ENCODE data around the gene DPYD. TPM values are rescaled to one million over a fixed set of nuclear protein-coding genes. Genes with fewer than 3 reads are reported as not detected.

DPYD gene
- total and polyA plus RNA-seq, 10 of the 15 experiments (the other 5 are each of a cell fraction or from before 2014, with no cell fraction given): 5.7 to 23.8 (median 10.2) TPM

DNA sequence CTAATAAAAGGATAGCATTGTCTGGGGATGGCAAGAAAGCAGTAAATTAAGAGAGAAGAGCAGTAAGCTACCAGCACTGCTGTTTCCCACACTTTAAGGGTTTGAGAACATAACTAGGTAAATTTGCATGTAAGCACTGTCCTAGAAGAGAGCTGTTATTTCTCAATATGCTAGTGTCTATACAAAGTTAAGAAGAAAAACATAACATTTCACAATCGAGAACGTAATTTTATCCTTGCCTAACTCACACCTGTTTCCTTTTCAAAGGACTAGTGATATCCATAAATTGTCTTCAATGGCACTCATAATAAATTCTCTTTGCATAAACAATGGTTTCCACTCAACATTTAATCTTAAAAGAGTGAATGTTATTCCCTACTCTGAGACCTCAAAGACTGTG is 623.2 kb downstream of the DPYD start:
- H3K4me3 ChIP-seq: no peak overlapping the region
- TF ChIP-seq RFX5 (IDR thresholded peaks at IDR 0.05; ENCODE audit: low read depth, low read length) (no peak), RAD51 (IDR thresholded peaks at IDR 0.05) (no peak), SUPT20H (IDR thresholded peaks at IDR 0.05; ENCODE audit: borderline replicate concordance, control insufficient read depth, low read depth, low read length) (no peak), JUND (IDR thresholded peaks at IDR 0.05; ENCODE audit: low read depth, low read length) (no peak), WRNIP1 (IDR thresholded peaks at IDR 0.05; ENCODE audit: borderline replicate concordance, low read depth, low read length) (no peak), ZNF384 (IDR thresholded peaks at IDR 0.05; ENCODE audit: borderline replicate concordance, low read depth, low read length) (no peak), ASH2L (IDR thresholded peaks at IDR 0.05; ENCODE audit: borderline replicate concordance, low read depth) (no peak), NFYA (IDR thresholded peaks at IDR 0.05; ENCODE audit: borderline replicate concordance, low read depth, low read length) (no peak), RELA (IDR thresholded peaks at IDR 0.05; ENCODE audit: borderline replicate concordance, partially characterized antibody) (no peak)
- TF ChIP-seq, protein P1, sequence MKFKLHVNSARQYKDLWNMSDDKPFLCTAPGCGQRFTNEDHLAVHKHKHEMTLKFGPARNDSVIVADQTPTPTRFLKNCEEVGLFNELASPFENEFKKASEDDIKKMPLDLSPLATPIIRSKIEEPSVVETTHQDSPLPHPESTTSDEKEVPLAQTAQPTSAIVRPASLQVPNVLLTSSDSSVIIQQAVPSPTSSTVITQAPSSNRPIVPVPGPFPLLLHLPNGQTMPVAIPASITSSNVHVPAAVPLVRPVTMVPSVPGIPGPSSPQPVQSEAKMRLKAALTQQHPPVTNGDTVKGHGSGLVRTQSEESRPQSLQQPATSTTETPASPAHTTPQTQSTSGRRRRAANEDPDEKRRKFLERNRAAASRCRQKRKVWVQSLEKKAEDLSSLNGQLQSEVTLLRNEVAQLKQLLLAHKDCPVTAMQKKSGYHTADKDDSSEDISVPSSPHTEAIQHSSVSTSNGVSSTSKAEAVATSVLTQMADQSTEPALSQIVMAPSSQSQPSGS (IDR thresholded peaks at IDR 0.05; ENCODE audit: low read length): no peak
- TF ChIP-seq, protein P2, sequence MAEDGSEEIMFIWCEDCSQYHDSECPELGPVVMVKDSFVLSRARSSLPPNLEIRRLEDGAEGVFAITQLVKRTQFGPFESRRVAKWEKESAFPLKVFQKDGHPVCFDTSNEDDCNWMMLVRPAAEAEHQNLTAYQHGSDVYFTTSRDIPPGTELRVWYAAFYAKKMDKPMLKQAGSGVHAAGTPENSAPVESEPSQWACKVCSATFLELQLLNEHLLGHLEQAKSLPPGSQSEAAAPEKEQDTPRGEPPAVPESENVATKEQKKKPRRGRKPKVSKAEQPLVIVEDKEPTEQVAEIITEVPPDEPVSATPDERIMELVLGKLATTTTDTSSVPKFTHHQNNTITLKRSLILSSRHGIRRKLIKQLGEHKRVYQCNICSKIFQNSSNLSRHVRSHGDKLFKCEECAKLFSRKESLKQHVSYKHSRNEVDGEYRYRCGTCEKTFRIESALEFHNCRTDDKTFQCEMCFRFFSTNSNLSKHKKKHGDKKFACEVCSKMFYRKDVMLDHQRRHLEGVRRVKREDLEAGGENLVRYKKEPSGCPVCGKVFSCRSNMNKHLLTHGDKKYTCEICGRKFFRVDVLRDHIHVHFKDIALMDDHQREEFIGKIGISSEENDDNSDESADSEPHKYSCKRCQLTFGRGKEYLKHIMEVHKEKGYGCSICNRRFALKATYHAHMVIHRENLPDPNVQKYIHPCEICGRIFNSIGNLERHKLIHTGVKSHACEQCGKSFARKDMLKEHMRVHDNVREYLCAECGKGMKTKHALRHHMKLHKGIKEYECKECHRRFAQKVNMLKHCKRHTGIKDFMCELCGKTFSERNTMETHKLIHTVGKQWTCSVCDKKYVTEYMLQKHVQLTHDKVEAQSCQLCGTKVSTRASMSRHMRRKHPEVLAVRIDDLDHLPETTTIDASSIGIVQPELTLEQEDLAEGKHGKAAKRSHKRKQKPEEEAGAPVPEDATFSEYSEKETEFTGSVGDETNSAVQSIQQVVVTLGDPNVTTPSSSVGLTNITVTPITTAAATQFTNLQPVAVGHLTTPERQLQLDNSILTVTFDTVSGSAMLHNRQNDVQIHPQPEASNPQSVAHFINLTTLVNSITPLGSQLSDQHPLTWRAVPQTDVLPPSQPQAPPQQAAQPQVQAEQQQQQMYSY (CRISPR knock-in tag; IDR thresholded peaks at IDR 0.05): no peak
- TF ChIP-seq, protein P3, sequence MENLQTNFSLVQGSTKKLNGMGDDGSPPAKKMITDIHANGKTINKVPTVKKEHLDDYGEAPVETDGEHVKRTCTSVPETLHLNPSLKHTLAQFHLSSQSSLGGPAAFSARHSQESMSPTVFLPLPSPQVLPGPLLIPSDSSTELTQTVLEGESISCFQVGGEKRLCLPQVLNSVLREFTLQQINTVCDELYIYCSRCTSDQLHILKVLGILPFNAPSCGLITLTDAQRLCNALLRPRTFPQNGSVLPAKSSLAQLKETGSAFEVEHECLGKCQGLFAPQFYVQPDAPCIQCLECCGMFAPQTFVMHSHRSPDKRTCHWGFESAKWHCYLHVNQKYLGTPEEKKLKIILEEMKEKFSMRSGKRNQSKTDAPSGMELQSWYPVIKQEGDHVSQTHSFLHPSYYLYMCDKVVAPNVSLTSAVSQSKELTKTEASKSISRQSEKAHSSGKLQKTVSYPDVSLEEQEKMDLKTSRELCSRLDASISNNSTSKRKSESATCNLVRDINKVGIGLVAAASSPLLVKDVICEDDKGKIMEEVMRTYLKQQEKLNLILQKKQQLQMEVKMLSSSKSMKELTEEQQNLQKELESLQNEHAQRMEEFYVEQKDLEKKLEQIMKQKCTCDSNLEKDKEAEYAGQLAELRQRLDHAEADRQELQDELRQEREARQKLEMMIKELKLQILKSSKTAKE (IDR thresholded peaks at IDR 0.05; ENCODE audit: low read depth, poor library complexity, severe bottlenecking): no peak
- ChIA-PET RAD21 (ENCODE audit: unreplicated experiment) (no interaction called here), POLR2A (no interaction called here), SMC1A (ENCODE audit: uncharacterized antibody, unreplicated experiment) (no interaction called here), CTCF (no interaction called here)
- FAIRE-seq: no peak
- no peak overlapping the region for H3K9ac ChIP-seq (ENCODE audit: control insufficient read depth, insufficient read depth, low read length)
- no peaks in the 10 kb centered on the region for H3K36me3 ChIP-seq (ENCODE audit: control insufficient read depth in 2 of 2, insufficient read depth in 2 of 2, low read length in 1 of 2)
- in situ Hi-C loops (cut with MboI): no loop called here
- intact Hi-C loops (cut with micrococcal nuclease; ENCODE audit: unreplicated experiment): no loop called here
- no peaks in the 10 kb centered on the region for H3K9me3 ChIP-seq (replicated peaks; ENCODE audit: control insufficient read depth, insufficient read depth, low read length)
- H3K4me1 ChIP-seq (ENCODE audit: control insufficient read depth, insufficient read depth, low read length): no peaks in the 10 kb centered on the region
- no peak for ATAC-seq
- no peak overlapping the region for H3K4me2 ChIP-seq (ENCODE audit: control insufficient read depth, insufficient read depth)
- H3K79me2 ChIP-seq (ENCODE audit: control insufficient read depth, insufficient read depth, low read length): no peaks in the 10 kb centered on the region
- 15% methylated on average over 2 of the region's 2 CpGs for WGBS (ENCODE audit: insufficient coverage, insufficient replicate concordance, low lambda C conversion rate, missing lambda C conversion rate)
- no peak overlapping the region for H2AFZ ChIP-seq (ENCODE audit: control insufficient read depth, low read depth, low read length)
- no peak overlapping the region for H3K27ac ChIP-seq (ENCODE audit: control insufficient read depth, insufficient read depth)
- no peaks in the 10 kb centered on the region for H4K20me1 ChIP-seq (ENCODE audit: control insufficient read depth, insufficient read depth)
- BruUV-seq (replicated peaks): no TSS peak
- no peaks in the 10 kb centered on the region for H3K27me3 ChIP-seq (replicated peaks in 1 of 2; ENCODE audit: control insufficient read depth in 2 of 2, insufficient read depth in 2 of 2, low read length in 1 of 2)
- no peak for DNase-seq (ENCODE audit: low read depth, low spot score)

Data from GM12878 (cell line).